Measurements from ENCODE around the gene PTAFR.

DNA sequence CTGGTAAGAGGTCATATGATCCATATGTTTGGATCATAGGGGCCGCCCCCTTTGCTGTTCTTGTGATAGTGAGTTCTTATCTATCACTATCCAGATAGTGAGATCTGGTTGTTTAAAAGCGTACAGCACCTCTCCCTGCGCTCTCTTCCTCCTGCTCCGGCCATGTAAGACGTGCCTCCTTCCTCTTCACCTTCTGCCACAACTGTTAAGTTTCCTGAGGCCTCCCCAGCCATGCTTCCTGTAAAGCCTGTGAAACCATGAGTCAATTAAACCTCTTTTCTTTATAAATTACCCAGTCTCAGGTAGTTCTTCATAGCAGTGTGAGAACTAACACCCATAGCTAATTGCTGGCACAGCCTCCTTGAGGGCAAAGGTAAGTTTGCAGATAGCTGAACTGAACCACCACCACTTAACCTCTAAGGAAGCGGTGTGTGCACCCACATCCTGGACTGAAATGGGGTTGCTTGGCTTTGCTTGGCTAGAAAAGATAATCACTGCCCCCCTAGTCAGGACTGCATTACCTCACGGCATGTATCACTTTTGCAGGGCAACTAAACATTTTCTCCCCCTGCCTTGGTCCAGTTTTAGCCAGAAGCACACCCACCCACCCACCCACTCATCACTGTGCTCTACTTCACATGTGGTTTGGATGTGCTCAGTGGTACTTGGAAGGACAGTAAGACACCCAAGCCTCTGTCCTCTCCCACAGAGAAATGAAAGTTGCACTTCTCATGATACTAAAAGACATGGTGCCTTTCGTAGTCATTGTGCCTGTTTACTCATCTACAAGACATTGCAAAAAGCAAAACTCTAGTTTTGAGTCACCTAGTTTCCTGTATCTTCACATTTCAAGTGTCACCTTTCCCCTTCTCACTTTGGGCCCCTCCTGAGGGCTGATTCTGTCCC is 23.1 kb upstream of the PTAFR start:
- TF ChIP-seq, protein P1, sequence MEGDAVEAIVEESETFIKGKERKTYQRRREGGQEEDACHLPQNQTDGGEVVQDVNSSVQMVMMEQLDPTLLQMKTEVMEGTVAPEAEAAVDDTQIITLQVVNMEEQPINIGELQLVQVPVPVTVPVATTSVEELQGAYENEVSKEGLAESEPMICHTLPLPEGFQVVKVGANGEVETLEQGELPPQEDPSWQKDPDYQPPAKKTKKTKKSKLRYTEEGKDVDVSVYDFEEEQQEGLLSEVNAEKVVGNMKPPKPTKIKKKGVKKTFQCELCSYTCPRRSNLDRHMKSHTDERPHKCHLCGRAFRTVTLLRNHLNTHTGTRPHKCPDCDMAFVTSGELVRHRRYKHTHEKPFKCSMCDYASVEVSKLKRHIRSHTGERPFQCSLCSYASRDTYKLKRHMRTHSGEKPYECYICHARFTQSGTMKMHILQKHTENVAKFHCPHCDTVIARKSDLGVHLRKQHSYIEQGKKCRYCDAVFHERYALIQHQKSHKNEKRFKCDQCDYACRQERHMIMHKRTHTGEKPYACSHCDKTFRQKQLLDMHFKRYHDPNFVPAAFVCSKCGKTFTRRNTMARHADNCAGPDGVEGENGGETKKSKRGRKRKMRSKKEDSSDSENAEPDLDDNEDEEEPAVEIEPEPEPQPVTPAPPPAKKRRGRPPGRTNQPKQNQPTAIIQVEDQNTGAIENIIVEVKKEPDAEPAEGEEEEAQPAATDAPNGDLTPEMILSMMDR (IDR thresholded peaks at IDR 0.05; ENCODE audit: borderline replicate concordance, extremely low read depth, low read length, poor library complexity, severe bottlenecking): no peak
- TF ChIP-seq EZH2 (IDR thresholded peaks at IDR 0.05; ENCODE audit: borderline replicate concordance, low read depth, low read length, severe bottlenecking): no peak

Data from DND-41 (cell line).